HG02870 (cell line): ENCODE results near the gene CDHR2.
A peak's percentile ranks its signal among the peaks of the same experiment; 100 is the strongest.

Source experiments
- ATAC-seq: cut with Tn5 transposase; IDR thresholded peaks from one replicate; pipeline ENCODE4 v1.9.1; 2021; ENCODE audit warnings: mild to moderate bottlenecking, moderate library complexity; ENCODE audit not compliant: unreplicated experiment

The CDHR2 gene

GRCh38 chr5:176619203-176619568 lies 70.0 kb downstream of the CDHR2 start:
- ATAC-seq: peak; percentile 59

GRCh38 chr5:176619569-176620332 lies 70.6 kb downstream of the CDHR2 start:
- ATAC-seq: no peak

GRCh38 chr5:176620333-176620981 lies 71.3 kb downstream of the CDHR2 start:
- no peak for ATAC-seq

GRCh38 chr5:176621661-176622079 lies 72.5 kb downstream of the CDHR2 start:
- ATAC-seq: no peak

- no peak for ATAC-seq
Observed at GRCh38 chr5:176624142-176624541, 75.0 kb downstream of the CDHR2 start.

- no peak for ATAC-seq
Observed at GRCh38 chr5:176624938-176625337, 75.8 kb downstream of the CDHR2 start.

GRCh38 chr5:176625512-176625911 lies 76.4 kb downstream of the CDHR2 start:
- no peak for ATAC-seq

GRCh38 chr5:176625966-176626875 lies 77.1 kb downstream of the CDHR2 start:
- no peak for ATAC-seq

- ATAC-seq: no peak
Observed at GRCh38 chr5:176626876-176627236, 77.7 kb downstream of the CDHR2 start.

- ATAC-seq: no peak
Observed at GRCh38 chr5:176627582-176627981, 78.4 kb downstream of the CDHR2 start.

GRCh38 chr5:176628406-176629228 lies 79.5 kb downstream of the CDHR2 start:
- ATAC-seq: no peak

GRCh38 chr5:176629317-176629852 lies 80.2 kb downstream of the CDHR2 start:
- no peak for ATAC-seq

- no peak for ATAC-seq
Observed at GRCh38 chr5:176629853-176630680, 80.9 kb downstream of the CDHR2 start, which contains the start of the genes EIF4E1B and SNCB. EIF4E1B (plus strand) TSS chr5:176630675; CDS start chr5:176642788, 12,113 bp downstream. SNCB (minus strand) TSS chr5:176630534; CDS start chr5:176629654, 880 bp downstream.

- no peak for ATAC-seq
Observed at GRCh38 chr5:176630681-176631222, 81.6 kb downstream of the CDHR2 start.

GRCh38 chr5:176631383-176632200 lies 82.5 kb downstream of the CDHR2 start:
- ATAC-seq: no peak

- no peak for ATAC-seq
Observed at GRCh38 chr5:176632745-176633144, 83.6 kb downstream of the CDHR2 start.

GRCh38 chr5:176633598-176633997 lies 84.5 kb downstream of the CDHR2 start:
- no peak for ATAC-seq

- ATAC-seq: no peak
Observed at GRCh38 chr5:176636426-176636825, 87.3 kb downstream of the CDHR2 start.
